ENCODE data around the gene F7. TPM values are rescaled to one million over a fixed set of nuclear protein-coding genes. Genes with fewer than 3 reads are reported as not detected.
"Not testable (repeated sequence)": the region's sequence is repeated elsewhere in the genome, so short reads cannot be mapped to it uniquely, and the experiment has no call there.

Gene F7
- total RNA-seq, 6 experiments from 2014 or later, result 42.9 to 147 (median 84.2) TPM

DNA sequence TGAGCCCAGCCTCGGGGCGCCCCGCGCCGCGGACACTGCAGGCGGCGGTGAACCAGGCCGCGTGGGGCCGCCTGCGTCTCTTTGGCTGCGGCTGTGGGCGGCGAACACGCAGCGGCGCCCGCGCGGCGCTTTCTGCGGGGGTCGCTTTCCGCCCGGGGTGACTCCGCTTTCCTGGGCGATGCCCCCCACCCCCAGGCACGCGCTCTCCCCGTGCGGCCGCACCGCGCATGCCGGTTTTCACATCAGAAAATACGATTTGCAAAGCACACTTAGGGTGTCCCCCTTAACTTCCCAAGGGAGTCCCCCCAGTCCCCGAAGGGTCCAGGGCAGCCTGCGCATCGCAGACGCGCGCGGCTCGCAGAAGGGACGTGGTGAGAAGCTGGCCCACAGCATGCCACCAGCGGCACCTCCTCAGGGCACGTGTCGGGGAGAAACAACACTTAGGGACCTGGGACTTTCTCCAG lies 5.3 kb downstream of the F7 start:
- H3K36me3 ChIP-seq, result peaks cover 0 to 2% (median 0%) of the 10 kb centered on the region in 4 donors
- no peaks in the 10 kb centered on the region for H3K4me1 ChIP-seq
- intact Hi-C loops (cut with DNase I), result no loop called here
- H3K27me3 ChIP-seq, result no peaks in the 10 kb centered on the region
- TF ChIP-seq, protein P1, sequence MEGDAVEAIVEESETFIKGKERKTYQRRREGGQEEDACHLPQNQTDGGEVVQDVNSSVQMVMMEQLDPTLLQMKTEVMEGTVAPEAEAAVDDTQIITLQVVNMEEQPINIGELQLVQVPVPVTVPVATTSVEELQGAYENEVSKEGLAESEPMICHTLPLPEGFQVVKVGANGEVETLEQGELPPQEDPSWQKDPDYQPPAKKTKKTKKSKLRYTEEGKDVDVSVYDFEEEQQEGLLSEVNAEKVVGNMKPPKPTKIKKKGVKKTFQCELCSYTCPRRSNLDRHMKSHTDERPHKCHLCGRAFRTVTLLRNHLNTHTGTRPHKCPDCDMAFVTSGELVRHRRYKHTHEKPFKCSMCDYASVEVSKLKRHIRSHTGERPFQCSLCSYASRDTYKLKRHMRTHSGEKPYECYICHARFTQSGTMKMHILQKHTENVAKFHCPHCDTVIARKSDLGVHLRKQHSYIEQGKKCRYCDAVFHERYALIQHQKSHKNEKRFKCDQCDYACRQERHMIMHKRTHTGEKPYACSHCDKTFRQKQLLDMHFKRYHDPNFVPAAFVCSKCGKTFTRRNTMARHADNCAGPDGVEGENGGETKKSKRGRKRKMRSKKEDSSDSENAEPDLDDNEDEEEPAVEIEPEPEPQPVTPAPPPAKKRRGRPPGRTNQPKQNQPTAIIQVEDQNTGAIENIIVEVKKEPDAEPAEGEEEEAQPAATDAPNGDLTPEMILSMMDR (IDR thresholded peaks at IDR 0.05), result no peak
- no peak for TF ChIP-seq POLR2A (IDR thresholded peaks at IDR 0.05)
- 50% methylated on average over 2 of the region's 49 CpGs for WGBS (ENCODE audit: insufficient coverage, low coverage, low lambda C conversion rate, missing lambda C conversion rate)
- DNase-seq (peak; percentile 14 to 45 (median 37)), ATAC-seq (no peak)
- H3K9me3 ChIP-seq, result no peaks in the 10 kb centered on the region
- H3K4me3 ChIP-seq, result peak overlapping the region; percentile 20 to 39 (median 23)
- no peak overlapping the region for H3K27ac ChIP-seq

DNA sequence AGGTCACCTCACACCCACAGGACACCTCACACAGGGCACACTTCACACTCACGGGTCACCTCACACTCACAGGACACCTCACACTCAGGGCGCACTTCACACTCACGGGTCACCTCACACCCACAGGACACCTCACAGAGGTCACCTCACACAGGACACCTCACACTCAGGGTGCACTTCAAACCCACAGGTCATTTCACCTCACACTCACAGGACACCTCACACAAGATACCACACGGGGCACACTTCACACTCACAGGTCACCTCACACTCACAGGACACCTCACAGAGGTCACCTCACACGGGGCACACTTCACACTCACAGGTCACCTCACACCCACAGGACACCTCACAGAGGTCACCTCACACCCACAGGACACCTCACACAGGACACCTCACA lies 6.2 kb downstream of the F7 start:
- H3K4me1 ChIP-seq; intact Hi-C loops (cut with DNase I); H3K36me3 ChIP-seq; H3K27me3 ChIP-seq; H3K4me3 ChIP-seq; ATAC-seq; H3K27ac ChIP-seq; H3K9me3 ChIP-seq: not testable (repeated sequence)
- 79% methylated on average over 5 of the region's 5 CpGs for WGBS (ENCODE audit: insufficient coverage, low coverage, low lambda C conversion rate, missing lambda C conversion rate)
- DNase-seq, result peak in 1 of 3 donors; percentile 27

DNA sequence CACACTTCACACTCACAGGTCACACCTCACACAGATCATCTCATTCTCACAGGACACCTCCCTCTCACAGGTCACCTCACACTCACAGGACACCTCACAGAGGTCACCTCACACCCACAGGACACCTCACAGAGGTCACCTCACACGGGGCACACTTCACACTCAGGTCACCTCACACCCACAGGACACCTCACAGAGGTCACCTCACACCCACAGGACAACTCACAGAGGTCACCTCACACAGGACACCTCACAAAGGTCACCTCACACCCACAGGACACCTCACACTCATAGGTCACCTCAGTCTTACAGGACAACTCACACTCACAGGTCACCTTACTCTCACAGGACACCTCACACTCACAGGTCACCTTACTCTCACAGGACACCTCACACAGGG lies 6.9 kb downstream of the F7 start:
- H3K4me1 ChIP-seq; H3K4me3 ChIP-seq; intact Hi-C loops (cut with DNase I); ATAC-seq; H3K27me3 ChIP-seq; H3K27ac ChIP-seq; H3K9me3 ChIP-seq; DNase-seq; H3K36me3 ChIP-seq: not testable (repeated sequence)
- no CpG with 5 or more reads among the region's 1 CpG for WGBS (ENCODE audit: insufficient coverage, low coverage, low lambda C conversion rate, missing lambda C conversion rate)

DNA sequence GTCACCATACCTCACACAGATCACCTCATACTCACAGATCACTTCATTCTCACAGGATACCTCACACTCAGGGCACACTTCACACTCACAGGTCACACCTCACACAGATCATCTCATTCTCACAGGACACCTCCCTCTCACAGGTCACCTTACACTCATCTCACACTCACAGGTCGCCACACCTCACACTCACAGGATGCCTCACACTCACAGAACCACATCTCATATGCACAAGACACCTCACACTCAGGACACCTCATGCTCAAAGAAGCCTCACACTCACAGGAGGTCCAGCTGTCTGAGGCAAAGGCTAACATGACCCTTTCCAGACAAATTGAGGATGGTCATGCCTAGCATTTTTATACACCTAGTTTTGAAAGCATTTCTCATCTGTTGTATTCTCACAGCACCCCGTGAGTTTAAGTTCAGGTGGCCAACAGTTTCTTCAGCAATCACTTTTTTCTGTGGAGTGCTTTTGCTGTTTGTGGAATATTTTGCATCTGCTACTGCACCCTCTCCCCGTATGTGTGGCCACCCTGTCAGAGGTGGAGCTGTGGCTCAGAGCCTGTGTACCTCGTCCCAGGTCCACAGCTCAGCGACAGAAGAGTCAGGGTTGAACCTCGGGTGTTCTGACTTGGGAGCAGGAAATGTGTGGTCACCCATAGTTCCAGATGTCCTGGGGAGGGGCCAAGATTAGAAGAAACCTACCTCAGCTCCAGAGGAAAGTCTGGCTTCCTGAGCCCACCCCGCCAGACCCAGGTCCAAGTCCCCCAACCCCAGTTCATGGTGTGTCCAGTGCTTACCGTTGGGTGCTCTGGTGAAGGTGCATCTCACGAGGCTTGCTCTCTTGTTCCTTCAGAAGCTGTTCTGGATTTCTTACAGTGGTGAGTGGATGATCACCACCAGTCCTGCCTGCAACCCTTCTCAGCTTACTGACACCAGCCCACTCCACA lies 7.6 kb downstream of the F7 start:
- Histone ChIP-seq H3K4me3 (no peak overlapping the region), H3K27ac (no peak overlapping the region), H3K27me3 (no peaks in the 10 kb centered on the region), H3K36me3 (peaks cover 0 to 2% (median 0%) of the 10 kb centered on the region in 4 donors), H3K4me1 (no peaks in the 10 kb centered on the region), H3K9me3 (no peaks in the 10 kb centered on the region)
- WGBS (ENCODE audit: insufficient coverage, low coverage, low lambda C conversion rate, missing lambda C conversion rate), result 36% methylated on average over 6 of the region's 9 CpGs
- intact Hi-C loops (cut with DNase I), result no loop called here
- DNase-seq, result peak in 1 of 3 donors; percentile 39
- peak; percentile 11 to 31 (median 20) for ATAC-seq
- TF ChIP-seq POLR2A (IDR thresholded peaks at IDR 0.05), result no peak
- TF ChIP-seq, protein P1 (IDR thresholded peaks at IDR 0.05), result no peak

DNA sequence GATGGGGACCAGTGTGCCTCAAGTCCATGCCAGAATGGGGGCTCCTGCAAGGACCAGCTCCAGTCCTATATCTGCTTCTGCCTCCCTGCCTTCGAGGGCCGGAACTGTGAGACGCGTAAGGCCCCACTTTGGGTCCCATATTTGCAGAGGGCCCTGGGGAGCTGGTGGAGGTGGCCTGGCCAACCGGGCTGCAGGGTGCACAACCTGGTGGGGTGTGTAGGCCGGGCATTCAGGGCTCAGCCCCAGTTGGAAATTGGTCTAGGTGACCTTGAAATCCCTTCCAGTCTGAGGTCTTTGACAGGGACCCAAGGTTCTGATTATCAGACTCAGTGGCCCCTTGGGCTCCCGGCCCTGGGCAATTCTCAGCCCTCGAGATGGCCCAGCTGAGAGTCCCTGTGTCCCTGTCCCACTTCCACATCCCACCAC lies 8.3 kb downstream of the F7 start:
- DNase-seq, result peak in 1 of 3 donors; percentile 40

More for the DNA sequence above, 8.3 kb downstream of the F7 start:
- intact Hi-C loops (cut with DNase I), result no loop called here
- H3K27ac ChIP-seq, result no peak overlapping the region
- no peaks in the 10 kb centered on the region for H3K9me3 ChIP-seq
- WGBS (ENCODE audit: insufficient coverage, low coverage, low lambda C conversion rate, missing lambda C conversion rate), result no CpG with 5 or more reads among the region's 8 CpGs
- no peaks in the 10 kb centered on the region for H3K27me3 ChIP-seq
- H3K36me3 ChIP-seq, result peaks cover 0 to 2% (median 0%) of the 10 kb centered on the region in 4 donors
- no peak for ATAC-seq
- no peaks in the 10 kb centered on the region for H3K4me1 ChIP-seq
- no peak for TF ChIP-seq POLR2A (IDR thresholded peaks at IDR 0.05)
- TF ChIP-seq, protein P1 (IDR thresholded peaks at IDR 0.05), result no peak
- no peak overlapping the region for H3K4me3 ChIP-seq
